Measurements from ENCODE around the gene RETREG3.
A peak's percentile ranks its signal among the peaks of the same experiment; 100 is the strongest.
"Not testable (repeated sequence)": the region's sequence is repeated elsewhere in the genome, so short reads cannot be mapped to it uniquely, and the experiment has no call there.

RETREG3 gene

DNA sequence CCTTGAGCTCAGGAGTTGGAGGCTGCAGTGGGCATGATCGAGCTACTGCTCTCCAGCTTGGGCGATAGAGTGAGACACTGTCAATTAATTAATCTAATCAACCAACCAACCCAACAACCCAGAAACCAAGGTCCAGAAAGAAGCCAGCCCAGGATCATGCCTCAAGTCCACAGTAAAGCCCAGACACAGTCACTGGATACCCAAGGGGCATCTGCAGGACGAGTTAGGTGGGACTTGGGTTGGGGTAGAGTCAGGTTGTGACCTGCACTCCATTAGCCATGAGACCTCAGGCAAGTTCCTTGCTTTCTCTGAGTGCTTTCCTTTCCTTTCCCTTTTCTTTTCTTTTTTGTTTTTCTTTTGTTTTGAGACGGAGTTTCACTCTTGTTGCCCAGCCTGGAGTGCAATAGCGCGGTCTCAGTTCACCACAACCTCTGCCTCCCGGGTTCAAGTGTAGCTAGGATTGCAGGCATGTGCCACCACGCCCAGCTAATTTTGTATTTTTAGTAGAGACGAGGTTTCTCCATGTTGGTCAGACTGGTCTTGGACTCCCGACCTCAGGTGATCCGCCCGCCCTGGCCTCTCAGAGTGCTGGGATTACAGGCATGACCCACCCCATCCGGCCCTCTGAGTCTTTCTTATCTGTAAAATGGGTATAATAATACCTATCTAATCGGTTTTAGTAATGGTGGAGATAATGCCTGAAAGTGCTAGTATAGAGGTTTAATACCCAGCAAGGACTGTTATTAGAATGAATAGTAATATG lies 60.0 kb downstream of the RETREG3 start:
- no peak for DNase-seq

DNA sequence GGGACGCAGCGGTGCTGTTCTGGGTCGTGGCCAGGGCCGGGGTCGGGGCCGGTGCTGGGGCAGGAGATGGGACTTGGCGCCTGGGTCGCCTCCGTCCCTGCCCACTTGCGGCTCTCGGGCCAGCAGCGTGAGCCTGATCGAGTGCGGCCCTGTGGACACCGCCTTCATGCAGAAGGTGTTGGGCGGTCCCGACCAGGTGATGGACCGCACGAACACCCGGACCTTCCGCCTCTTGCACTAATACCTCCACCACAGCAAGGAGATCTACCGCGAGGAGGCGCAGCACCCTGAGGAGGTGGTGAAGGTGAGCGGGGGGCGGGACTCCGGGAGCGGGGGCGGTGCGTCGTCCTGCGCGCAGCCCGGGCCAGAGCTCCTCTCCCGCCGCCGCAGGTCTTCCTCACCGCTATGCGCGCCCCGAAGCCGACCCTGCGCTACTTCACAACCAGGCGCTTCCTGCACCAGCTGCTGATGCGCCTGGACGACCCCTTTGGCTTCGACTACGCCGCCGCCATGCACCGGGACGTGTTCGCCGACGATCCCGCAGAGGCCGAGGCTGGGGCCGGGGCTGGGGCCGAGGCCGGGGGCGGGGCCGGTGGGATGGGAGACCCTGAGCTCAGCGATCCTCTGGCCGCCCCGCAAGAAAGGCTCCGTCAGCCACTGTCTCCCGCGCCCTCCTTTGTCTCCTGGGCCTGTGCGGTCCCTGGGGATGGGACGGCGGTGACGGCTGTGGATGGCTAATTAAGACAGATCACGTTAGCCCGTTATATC lies 60.9 kb downstream of the RETREG3 start:
- peak; percentile 56 for DNase-seq

DNA sequence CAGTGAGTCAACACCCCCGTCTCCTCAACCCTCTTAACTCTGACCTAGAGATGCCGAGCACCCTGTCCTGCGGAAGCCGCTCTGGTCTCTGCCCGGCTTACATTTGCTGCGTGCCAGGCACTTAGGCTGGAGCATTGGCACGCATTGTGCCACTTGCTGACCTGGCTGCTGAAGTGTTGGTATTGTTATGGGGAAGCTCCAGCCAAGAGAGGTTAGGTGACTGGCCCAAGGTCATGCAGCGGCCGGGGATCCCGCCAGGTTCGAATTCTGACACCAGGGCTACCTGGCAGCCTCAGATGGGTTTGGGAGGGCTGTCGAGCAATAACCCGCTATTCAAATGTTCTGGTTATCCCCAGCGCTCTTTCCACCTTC lies 61.5 kb downstream of the RETREG3 start:
- no peak for DNase-seq

DNA sequence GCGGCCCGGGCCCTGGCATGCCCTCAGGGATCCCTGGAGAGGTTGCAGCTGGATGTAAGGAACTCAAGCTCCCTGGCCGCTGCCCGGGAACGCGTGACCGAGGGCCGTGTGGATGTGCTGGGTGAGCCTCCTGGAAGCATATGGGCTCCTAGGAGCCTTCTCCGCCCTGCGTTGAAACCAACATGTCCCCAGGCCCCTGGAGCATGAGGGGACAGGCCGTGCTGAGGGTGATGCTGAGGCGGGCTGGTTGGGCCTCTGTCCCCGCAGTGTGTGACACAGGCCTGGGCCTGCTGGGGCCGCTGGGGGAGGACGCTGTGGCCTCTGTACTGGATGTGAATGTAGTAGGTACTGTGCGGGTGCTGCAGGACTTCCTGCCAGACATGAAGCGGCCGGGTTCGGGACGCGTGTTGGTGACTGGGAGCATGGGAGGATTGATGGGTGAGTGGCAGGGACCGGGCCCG lies 62.1 kb downstream of the RETREG3 start:
- no peak for DNase-seq

DNA sequence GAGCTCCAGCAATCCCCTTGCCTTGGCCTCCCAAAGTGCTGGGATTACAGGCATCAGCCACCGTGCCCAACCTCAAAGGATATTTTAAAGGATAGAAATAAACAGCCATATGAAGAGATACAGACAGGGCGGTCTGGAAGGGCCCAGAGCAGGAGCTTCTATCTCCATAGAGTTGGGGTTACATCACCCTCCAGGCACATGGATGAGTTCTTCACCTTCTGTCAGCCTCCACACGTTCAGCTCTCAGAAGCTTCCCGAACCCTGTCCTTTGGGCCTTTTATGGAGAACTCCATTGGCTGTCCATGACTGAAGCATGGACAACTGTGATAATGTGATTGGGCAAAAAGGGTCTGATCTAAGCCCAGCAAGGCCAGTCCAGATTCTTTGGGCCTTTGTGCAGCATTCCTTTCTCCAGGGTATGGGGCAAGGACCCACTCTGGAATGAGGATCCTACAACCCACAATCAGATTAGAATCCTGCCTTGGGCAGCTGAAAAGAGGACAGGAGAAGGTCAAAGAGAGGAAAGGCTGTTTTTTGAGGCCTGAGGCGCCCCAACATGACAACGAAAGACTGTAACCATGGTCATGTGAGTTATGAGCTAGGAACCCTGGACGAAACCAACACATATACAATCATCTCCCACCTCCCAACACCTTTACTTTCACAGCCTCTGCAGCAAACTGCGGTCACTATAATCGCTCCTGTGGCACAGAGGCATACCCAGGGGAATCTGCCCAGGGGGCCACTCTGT lies 63.2 kb downstream of the RETREG3 start:
- not testable (repeated sequence) for DNase-seq

DNA sequence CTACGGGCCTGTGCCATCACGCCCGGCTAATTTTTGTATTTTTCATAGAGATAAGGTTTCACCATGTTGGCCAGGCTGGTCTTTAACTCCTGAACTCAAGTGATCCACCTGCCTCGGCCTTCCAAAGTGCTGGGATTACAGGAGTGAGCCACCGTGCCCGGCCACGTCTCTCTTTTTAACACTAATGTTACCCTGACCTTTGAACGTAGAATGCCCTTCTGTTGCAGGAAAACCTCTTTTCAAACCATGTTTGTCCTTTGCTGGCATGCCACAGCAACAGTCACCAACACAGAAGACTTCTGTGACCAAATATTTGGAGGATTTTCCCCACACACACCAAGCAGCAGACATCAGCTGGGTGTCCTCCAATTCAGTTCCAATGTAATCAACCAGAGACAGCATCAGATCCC lies 64.3 kb downstream of the RETREG3 start:
- no peak for DNase-seq

DNA sequence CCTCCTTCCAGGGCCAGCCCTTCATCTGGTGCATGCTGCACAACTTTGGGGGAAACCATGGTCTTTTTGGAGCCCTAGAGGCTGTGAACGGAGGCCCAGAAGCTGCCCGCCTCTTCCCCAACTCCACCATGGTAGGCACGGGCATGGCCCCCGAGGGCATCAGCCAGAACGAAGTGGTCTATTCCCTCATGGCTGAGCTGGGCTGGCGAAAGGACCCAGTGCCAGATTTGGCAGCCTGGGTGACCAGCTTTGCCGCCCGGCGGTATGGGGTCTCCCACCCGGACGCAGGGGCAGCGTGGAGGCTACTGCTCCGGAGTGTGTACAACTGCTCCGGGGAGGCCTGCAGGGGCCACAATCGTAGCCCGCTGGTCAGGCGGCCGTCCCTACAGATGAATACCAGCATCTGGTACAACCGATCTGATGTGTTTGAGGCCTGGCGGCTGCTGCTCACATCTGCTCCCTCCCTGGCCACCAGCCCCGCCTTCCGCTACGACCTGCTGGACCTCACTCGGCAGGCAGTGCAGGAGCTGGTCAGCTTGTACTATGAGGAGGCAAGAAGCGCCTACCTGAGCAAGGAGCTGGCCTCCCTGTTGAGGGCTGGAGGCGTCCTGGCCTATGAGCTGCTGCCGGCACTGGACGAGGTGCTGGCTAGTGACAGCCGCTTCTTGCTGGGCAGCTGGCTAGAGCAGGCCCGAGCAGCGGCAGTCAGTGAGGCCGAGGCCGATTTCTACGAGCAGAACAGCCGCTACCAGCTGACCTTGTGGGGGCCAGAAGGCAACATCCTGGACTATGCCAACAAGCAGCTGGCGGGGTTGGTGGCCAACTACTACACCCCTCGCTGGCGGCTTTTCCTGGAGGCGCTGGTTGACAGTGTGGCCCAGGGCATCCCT lies 65.7 kb downstream of the RETREG3 start:
- no peak for DNase-seq

DNA sequence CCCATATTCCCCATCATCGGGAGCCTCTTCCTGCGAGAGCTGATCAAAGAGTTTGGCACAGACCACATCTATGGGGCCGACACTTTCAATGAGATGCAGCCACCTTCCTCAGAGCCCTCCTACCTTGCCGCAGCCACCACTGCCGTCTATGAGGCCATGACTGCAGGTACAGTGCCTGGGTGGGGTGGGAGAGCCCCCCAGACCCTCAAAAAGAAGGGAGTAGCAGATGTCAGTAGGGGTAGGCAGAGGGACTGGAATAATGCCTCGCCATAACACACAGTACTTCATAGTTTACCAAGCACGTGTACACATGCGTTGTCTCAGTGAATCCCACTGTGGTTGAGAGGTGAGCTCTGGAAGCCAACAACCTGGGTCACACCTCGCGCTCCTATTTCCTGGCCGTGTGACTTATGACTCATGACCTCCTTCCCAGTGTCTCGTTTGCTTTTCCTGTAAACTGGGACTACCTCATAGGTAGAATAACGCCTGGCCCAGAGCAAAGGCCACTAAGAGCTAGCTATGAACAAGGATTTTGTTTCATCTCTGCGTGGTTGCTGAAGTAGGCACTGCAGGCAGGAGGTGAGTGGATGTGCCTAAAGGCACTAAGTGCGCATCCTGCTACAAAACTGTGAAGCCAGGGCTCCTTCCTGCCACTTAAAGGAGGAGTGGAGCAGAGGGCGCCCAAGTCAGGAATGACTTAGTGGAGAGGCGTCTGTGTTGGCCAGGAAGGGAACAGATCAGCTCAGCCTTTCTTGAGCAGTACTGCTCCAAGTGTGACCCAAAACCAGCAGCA lies 67.9 kb downstream of the RETREG3 start:
- no peak for DNase-seq

DNA sequence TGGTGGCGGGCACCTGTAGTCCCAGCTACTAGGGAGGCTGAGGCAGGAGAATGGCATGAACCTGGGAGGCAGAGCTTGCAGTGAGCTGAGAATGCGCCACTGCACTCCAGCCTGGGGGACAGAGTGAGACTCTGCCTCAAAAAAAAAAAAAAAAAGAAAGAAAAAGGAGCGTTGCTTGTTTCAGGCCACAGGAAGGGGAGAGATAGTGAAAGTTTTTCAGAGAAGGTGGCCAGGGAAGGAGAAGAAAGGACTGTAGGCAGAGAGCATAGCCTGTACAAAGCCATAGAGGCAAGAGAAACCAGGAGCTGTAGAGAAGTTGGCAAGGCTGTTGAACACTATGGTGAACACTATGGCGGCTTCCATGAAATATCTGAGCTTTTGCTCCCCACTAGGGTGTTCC lies 68.6 kb downstream of the RETREG3 start:
- not testable (repeated sequence) for DNase-seq

DNA sequence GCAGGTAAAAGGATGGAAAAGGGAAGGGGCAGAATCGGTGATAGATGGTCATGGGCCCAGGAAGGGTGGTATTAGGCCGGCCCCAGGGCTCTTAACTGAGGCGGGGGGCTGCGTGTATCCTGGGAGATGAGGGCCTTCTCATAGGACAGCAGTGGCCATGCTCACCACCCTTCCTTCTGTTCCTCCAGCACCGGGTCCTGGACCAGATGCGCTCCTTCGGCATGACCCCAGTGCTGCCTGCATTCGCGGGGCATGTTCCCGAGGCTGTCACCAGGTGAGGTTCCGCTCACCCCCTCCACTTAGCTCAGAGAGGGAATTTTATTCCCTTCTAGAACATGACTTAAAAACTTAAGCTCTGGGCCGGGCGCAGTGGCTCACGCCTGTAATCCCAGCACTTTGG lies 70.7 kb downstream of the RETREG3 start:
- DNase-seq = no peak

DNA sequence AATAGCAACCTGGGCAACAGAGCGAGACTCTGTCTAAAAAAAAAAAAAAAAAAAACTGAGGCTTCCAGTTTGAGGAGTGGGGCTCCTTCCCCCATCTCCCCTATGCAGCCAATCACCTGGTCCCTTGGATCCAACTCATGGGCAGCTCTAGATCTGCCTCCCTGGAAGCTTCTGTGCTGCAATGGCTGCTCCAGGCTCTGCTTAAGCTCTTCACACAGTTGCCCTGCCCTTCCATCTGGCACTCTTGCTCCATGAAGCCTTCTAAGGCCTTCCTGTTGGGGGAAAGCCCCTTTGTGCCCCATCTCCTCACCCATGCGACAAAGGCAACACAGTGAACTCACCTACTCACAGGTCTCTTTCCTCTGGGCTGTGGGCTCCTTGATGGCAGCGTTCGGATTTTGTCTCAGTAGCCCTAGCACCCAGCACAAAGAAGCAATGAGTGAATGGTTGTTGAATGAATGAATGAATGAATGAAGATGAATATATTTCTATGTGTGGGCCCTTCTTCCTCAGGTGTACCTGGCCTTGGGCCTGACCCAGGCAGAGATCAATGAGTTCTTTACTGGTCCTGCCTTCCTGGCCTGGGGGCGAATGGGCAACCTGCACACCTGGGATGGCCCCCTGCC lies 71.2 kb downstream of the RETREG3 start:
- no peak for DNase-seq

DNA sequence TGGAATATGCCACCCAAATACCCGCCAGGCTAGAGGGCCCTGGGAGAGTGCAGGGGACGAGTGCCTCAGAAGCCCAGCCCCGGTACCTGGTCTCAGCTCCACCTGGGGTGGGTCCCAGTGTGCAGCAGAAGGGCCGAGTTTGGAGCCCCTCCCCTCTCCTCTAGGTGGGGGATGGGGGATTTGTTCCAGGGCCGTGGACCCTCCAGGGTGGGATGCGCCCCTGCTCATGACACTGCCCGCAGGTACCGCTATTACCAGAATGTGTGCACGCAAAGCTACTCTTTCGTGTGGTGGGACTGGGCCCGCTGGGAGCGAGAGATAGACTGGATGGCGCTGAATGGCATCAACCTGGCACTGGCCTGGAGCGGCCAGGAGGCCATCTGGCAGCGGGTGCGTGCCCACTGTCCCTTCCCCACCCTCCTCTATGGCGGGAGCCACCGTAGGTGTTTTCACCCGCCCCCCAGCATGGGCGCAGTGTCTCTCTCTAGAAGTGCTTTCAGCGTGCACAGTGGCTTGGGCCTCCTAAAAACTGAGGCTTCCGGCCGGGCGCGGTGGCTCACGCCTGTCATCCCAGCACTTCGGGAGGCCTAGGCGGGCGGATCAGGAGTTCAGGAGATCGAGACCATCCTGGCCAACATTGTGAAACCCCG lies 71.9 kb downstream of the RETREG3 start:
- DNase-seq = no peak

DNA sequence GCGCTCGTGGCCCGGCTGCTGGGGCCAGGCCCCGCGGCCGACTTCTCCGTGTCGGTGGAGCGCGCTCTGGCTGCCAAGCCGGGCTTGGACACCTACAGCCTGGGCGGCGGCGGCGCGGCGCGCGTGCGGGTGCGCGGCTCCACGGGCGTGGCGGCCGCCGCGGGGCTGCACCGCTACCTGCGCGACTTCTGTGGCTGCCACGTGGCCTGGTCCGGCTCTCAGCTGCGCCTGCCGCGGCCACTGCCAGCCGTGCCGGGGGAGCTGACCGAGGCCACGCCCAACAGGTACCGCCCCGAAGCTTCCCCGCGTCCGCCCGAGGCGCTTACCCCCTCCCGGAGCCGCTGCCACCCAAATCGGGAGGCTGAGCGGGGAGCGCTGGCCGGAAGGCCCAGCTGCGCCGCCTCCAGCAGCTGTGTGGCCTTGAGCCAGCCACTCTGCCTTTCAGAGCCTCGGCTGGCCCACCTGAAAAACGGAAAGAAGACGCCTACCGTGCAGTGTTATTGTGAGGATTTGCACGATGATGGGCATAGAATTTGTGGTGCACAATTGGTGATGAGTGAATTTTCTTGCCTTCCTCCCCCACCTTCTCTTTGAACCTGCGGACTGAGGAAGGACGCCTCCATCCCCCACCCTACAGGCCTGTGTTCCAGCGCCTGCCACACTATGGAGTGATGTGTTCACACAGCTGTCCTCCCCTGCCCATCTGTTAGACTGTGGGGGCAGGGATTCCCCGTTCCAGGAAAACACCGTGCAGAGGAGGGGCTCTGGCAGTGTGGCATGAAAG lies 72.6 kb downstream of the RETREG3 start:
- DNase-seq = peak; percentile 73

DNA sequence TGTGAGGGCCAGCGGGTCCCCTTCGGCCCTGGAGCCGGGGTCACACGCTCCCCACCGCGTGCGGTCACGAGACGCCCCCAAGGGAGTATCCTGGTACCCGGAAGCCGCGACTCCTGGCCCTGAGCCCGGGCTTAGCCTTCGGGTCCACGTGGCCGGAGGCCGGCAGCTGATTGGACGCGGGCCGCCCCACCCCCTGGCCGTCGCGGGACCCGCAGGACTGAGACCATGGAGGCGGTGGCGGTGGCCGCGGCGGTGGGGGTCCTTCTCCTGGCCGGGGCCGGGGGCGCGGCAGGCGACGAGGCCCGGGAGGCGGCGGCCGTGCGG lies 73.2 kb downstream of the RETREG3 start, which contains the start of gene NAGLU:
NAGLU (plus strand) TSS at position 194 of the 324 bp plus-strand sequence; CDS start at position 226, 32 bp downstream.
- DNase-seq = peak; percentile 68

DNA sequence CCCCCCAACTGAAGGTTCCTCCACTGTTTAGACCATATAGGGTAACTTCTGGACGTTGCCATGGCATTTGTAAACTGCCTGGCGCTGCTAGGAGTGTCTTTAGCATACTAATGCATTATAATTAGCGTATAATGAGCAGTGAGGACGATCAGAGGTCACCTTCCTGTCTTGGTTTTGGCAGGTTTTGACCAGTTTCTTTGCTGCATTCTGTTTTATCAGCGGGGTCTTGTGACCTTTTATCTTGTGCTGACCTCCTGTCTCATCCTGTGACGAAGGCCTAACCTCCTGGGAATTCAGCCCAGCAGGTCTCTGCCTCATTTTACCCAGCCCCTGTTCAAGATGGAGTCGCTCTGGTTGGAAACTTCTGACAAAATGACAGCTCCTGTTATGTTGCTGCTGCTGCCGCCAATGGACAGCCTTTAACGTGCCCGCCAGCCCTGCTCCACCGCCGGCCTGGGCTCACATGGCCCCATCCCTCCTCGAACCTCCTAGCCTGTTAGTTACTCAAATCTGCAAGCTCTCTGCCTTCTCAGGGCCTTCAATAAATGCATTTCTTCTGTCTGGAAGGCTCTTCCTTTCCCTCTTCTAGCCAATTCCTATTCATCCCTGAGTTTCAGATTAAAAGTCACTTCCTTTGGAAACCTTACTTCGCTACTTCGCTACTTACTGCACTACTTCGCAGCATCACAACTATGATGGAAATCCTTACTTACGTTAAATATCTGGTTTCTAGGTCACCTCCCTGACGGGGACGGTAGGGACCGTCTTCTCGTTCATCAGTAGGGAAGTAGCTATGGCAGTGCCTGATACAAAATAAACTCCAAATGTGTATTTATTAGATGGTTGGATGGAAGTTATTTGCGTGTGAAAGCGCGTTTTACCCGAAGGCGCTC lies 73.8 kb downstream of the RETREG3 start:
- DNase-seq = no peak

DNA sequence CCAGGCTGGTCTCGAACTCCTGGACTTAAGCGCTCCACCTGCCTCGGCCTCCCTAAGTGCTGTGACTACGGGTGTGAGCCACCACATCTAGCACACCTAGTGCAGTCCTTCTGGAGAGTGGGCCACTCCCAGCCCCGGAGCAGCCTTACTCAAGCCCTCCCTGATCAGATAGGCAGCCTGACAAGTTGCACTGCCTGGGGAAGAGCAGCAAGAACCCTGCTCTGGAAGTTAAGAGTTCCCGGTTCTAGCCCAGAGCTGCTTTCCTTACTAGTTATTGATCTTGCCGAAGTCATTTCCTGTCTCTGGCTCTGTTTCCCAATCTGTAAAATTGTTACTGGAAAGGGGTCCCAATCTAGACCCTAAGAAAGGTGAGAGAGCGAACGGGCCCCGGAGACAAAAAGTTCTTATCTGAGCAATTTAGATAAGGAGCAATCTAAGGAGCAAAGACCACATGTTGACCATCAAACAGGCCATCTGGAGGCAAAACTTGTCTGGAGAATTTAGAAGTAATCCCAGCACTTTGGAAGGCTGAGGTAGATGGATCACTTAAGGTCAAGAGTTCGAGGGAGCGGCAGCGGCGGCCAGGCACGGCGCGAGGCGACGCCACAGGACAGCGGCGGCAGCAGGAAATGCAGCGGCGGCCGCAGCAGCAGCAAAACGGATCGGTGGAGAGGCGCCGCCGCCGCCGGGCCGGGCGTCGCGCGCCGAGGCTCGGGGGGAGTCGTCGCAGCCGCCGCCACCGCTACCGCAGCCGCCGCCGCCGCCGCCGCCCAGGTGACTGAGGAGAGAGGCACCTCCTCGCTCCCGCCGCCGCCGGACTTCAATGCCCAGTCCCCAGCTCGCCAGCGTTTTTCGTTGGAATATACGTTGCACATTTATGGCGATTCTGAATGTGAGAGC lies 77.5 kb downstream of the RETREG3 start:
- DNase-seq = no peak

DNA sequence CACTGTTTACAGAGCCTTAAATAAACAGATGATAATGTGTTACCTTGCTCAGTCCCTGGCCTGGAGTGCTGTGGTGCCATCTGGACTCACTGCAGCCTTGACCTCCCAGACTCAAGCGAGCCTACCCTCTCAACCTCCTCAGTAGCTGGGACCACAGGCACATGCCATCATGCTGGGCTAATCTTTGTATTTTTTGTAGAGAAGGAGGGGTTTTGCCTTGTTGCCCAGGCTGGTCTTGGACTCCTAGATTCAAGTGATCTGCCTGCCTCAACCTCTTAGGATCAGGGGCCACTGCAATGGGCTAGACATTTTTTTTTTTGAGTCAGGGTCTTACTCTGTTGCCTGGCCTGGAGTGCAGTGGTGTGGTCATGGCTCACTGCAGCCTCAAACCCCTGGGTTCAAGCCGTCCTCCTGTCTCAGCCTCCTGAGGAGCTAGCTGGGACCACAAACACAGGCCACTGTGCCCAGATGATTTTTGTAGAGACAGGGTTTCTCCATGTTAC lies 78.2 kb downstream of the RETREG3 start:
- DNase-seq = no peak
